Measurements from ENCODE around the gene ISY1. TPM values are rescaled to one million over a fixed set of nuclear protein-coding genes. Genes with fewer than 3 reads are reported as not detected.
"Not testable (repeated sequence)": the region's sequence is repeated elsewhere in the genome, so short reads cannot be mapped to it uniquely, and the experiment has no call there.

Gene ISY1
- total and polyA plus RNA-seq, 2 of the 4 experiments (the other 2 are of a cell fraction) = 28.5 to 31.5 TPM

GRCh38 chr3:129195731-129196256, 34.9 kb upstream of the ISY1 start (continued):
- 0 out of 2 replicates have a peak, but pooled peaks have one; percentile 17 for TF ChIP-seq SMC3 (IDR thresholded peaks at IDR 0.05; ENCODE audit: low read depth, low read length)

- H4K20me1 ChIP-seq (ENCODE audit: insufficient read depth, low read length); H2AK5ac ChIP-seq (ENCODE audit: low read depth, low read length); DNase-seq; H3K14ac ChIP-seq (replicated peaks; ENCODE audit: low read depth, low read length); H2BK5ac ChIP-seq (ENCODE audit: low read depth, low read length, poor library complexity, severe bottlenecking); H3K23ac ChIP-seq (ENCODE audit: low read depth, low read length); H3K79me1 ChIP-seq (ENCODE audit: low read depth in 1 of 2, low read length in 2 of 2); POLR2A ChIA-PET (ENCODE audit: unreplicated experiment); BruUV-seq (replicated peaks); H3K27ac ChIP-seq (ENCODE audit: insufficient read depth, low read length); H3K56ac ChIP-seq (ENCODE audit: extremely low read depth, insufficient read depth, low read length); H3K9me1 ChIP-seq (ENCODE audit: insufficient read depth, low read length); H2BK15ac ChIP-seq (ENCODE audit: low read depth, low read length); H3K36me3 ChIP-seq (ENCODE audit: control insufficient read depth, insufficient read depth, low read length); H3K4me3 ChIP-seq (ENCODE audit: insufficient read depth, low read depth, low read length); H4K5ac ChIP-seq (ENCODE audit: low read depth, low read length); H2AK9ac ChIP-seq (replicated peaks; ENCODE audit: low read depth, low read length, poor library complexity); in situ Hi-C loops (cut with MboI; ENCODE audit: low sequenced_read_pairs); H3K9ac ChIP-seq (ENCODE audit: low read depth, low read length); H2BK20ac ChIP-seq (ENCODE audit: low read depth, low read length); H4K91ac ChIP-seq (ENCODE audit: insufficient read depth, low read depth, low read length); H3K4me1 ChIP-seq (ENCODE audit: control insufficient read depth, insufficient read depth, low read length); ATAC-seq (ENCODE audit: low read depth); CTCF ChIA-PET; H3K18ac ChIP-seq (ENCODE audit: low read depth, low read length); H3K9me3 ChIP-seq (ENCODE audit: control insufficient read depth, insufficient read depth, low read length); intact Hi-C loops (cut with micrococcal nuclease); H3K4ac ChIP-seq (ENCODE audit: low read depth, low read length); H2AFZ ChIP-seq (replicated peaks; ENCODE audit: low read length, poor library complexity); H3K27me3 ChIP-seq (ENCODE audit: control insufficient read depth, insufficient read depth, low read length); H2BK120ac ChIP-seq (ENCODE audit: low read depth, low read length); H3K4me2 ChIP-seq (ENCODE audit: low read depth, low read length); H4K8ac ChIP-seq (ENCODE audit: low read depth in 2 of 2, low read length in 2 of 2); dilution Hi-C loops (cut with HindIII; ENCODE audit: low sequenced_read_pairs, unreplicated experiment): not testable (repeated sequence)
- 100% methylated on average over 3 of the region's 8 CpGs; no CpG with 5 or more reads in 1 of the 2 experiments for WGBS, 2 experiments (ENCODE audit: extremely low coverage in 2 of 2, insufficient read length in 1 of 2)
Measured at GRCh38 chr3:129189793-129190192, 28.9 kb upstream of the ISY1 start.
